GM23338 (cell line): ENCODE results near the gene SLC6A11. TPM values are rescaled to one million over a fixed set of nuclear protein-coding genes. Genes with fewer than 3 reads are reported as not detected.

Experiments
- ATAC-seq: fragments of 200-7000 bp; cut with Tn5 transposase; 3 replicates; pipeline ENCODE4 v1.9.1; 2020
- DNase-seq: peaks from one replicate; pipeline ENCODE4 v3.0.0-alpha.2; 2015; ENCODE audit warnings: low spot score
- H2AFZ ChIP-seq: fragments of 200-600 bp; sonication (generic); 2 replicates; pipeline ENCODE4 v1.8.0; 2016; ENCODE audit warnings: antibody characterized with exemption, mild to moderate bottlenecking, moderate library complexity
- H3F3A ChIP-seq: fragments of 200-600 bp; sonication (generic); replicated peaks from 2 replicates; pipeline ENCODE4 v1.8.0; 2017; ENCODE audit warnings: antibody characterized with exemption, mixed run types, low read depth
- H3K27ac ChIP-seq: fragments of 200-600 bp; sonication (generic); 2 replicates; pipeline ENCODE4 v1.6.1; 2016; ENCODE audit warnings: low read depth
- H3K27me3 ChIP-seq: fragments of 200-600 bp; sonication (generic); 2 replicates; pipeline ENCODE4 v1.8.0; 2016; ENCODE audit warnings: mild to moderate bottlenecking, mixed run types, moderate library complexity; ENCODE audit not compliant: insufficient read depth
- H3K36me3 ChIP-seq: fragments of 200-600 bp; sonication (generic); 2 replicates; pipeline ENCODE4 v1.8.0; 2016; ENCODE audit warnings: mild to moderate bottlenecking; ENCODE audit not compliant: insufficient read depth
- H3K4me1 ChIP-seq: fragments of 200-600 bp; sonication (generic); 2 replicates; pipeline ENCODE4 v1.8.0; 2016; ENCODE audit warnings: mild to moderate bottlenecking, moderate library complexity; ENCODE audit not compliant: insufficient read depth
- H3K4me2 ChIP-seq: fragments of 200-600 bp; sonication (generic); 2 replicates; pipeline ENCODE4 v1.7.1; 2017; ENCODE audit warnings: mixed run types
- H3K4me3 ChIP-seq: fragments of 200-600 bp; sonication (generic); 2 replicates; pipeline ENCODE4 v1.6.1; 2016; ENCODE audit warnings: mixed run types
- H3K79me2 ChIP-seq: fragments of 200-600 bp; sonication (generic); replicated peaks from 2 replicates; pipeline ENCODE4 v1.8.0; 2017; ENCODE audit warnings: mild to moderate bottlenecking; ENCODE audit not compliant: insufficient read depth
- H3K9me2 ChIP-seq: fragments of 200-600 bp; sonication (generic); 2 replicates; pipeline ENCODE4 v1.8.0; 2017; ENCODE audit not compliant: insufficient read depth
- H4K20me1 ChIP-seq: fragments of 200-600 bp; sonication (generic); replicated peaks from 2 replicates; pipeline ENCODE4 v1.8.0; 2017; ENCODE audit warnings: mild to moderate bottlenecking; ENCODE audit not compliant: insufficient read depth
- H3K27ac Mint-ChIP-seq: 2 replicates; pipeline ENCODE4 v1.8.0; 2020; ENCODE audit warnings: inconsistent platforms, mild to moderate bottlenecking, moderate library complexity, mixed read lengths
- H3K27me3 Mint-ChIP-seq: 3 replicates; pipeline ENCODE4 v1.8.0; 2022; ENCODE audit warnings: low read depth, mild to moderate bottlenecking, moderate library complexity, mixed read lengths, inconsistent platforms; ENCODE audit not compliant: insufficient read depth, poor library complexity
- H3K36me3 Mint-ChIP-seq: 3 replicates; pipeline ENCODE4 v1.8.0; 2021; ENCODE audit warnings: low read depth, mild to moderate bottlenecking, inconsistent platforms, moderate library complexity, mixed read lengths
- H3K4me1 Mint-ChIP-seq: 3 replicates; pipeline ENCODE4 v1.8.0; 2020; ENCODE audit warnings: mild to moderate bottlenecking, inconsistent platforms, mixed read lengths
- H3K4me3 Mint-ChIP-seq: 3 replicates; pipeline ENCODE4 v1.8.0; 2021; ENCODE audit warnings: moderate library complexity, mild to moderate bottlenecking, inconsistent platforms, mixed read lengths
- H3K9me3 Mint-ChIP-seq: 3 replicates; pipeline ENCODE4 v1.8.0; 2020; ENCODE audit warnings: moderate library complexity, mild to moderate bottlenecking, inconsistent platforms, mixed read lengths
- EZH2 ChIP-seq: fragments of 200-600 bp; sonication (generic); IDR thresholded peaks from one replicate; pipeline ENCODE4 v1.8.0; 2017; ENCODE audit warnings: antibody characterized with exemption, mild to moderate bottlenecking, low read depth; ENCODE audit not compliant: unreplicated experiment
- NANOG ChIP-seq: IDR thresholded peaks from 2 replicates; pipeline ENCODE4 v1.6.1; 2016; ENCODE audit warnings: antibody characterized with exemption, borderline replicate concordance
- REST ChIP-seq: IDR thresholded peaks from one replicate; pipeline ENCODE4 v1.6.1; 2018; ENCODE audit warnings: antibody characterized with exemption; ENCODE audit not compliant: unreplicated experiment
- ZNF462 ChIP-seq: fragments of 250-450 bp; sonication (Bioruptor Pico); IDR thresholded peaks from 2 replicates; pipeline ENCODE4 v1.5.0; 2020; ENCODE audit warnings: mild to moderate bottlenecking, moderate library complexity
- polyA plus RNA-seq: library from polyadenylated mRNA; unstranded; fragments of >200 nt; fragmentation: Nextera tagmentation; extraction: Ambion mirVana; gene quantifications from 2 replicates; pipeline ENCODE4 v1.2.1, GENCODE V29; 2016
- total RNA-seq: library from RNA; depleted of rRNA; stranded (reverse); fragments of >200 nt; shearing (Covaris generic); gene quantifications from 2 replicates; pipeline ENCODE4 v1.2.3, GENCODE V29; 2014

SLC6A11 gene
- total and polyA plus RNA-seq, 2 experiments from 2014 or later, result 0.47 to 1.1 TPM

- TF ChIP-seq ZNF462, result no peak
- no peak for TF ChIP-seq EZH2
Observed at GRCh38 chr3:10786640-10787039, 29.4 kb upstream of the SLC6A11 start (continued).

GRCh38 chr3:10788451-10788850 is 27.6 kb upstream of the SLC6A11 start:
- Mint-ChIP-seq H3K36me3 (no peaks in the 10 kb centered on the region), H3K9me3 (no peaks in the 10 kb centered on the region), H3K4me1 (no peaks in the 10 kb centered on the region; the same call in 2 of the 3 replicates), H3K27ac (no peak overlapping the region), H3K4me3 (no peak overlapping the region), H3K27me3 (no peaks in the 10 kb centered on the region)
- H3K79me2 ChIP-seq, result no peaks in the 10 kb centered on the region
- no peak overlapping the region for H2AFZ ChIP-seq
- DNase-seq, result no peak
- H3K9me2 ChIP-seq, result no peaks in the 10 kb centered on the region
- no peak overlapping the region for H3K4me2 ChIP-seq
- no peak for TF ChIP-seq REST
- no peak for TF ChIP-seq NANOG
- no peaks in the 10 kb centered on the region for H3K4me1 ChIP-seq
- no peaks in the 10 kb centered on the region for H3K27me3 ChIP-seq
- no peak for ATAC-seq
- H3K36me3 ChIP-seq, result no peaks in the 10 kb centered on the region
- H3F3A ChIP-seq, result no peaks in the 10 kb centered on the region
- H3K27ac ChIP-seq, result no peak overlapping the region
- no peaks in the 10 kb centered on the region for H4K20me1 ChIP-seq
- no peak overlapping the region for H3K4me3 ChIP-seq
